IMR-90 (cell line): ENCODE results near the gene OR2T2. TPM values are rescaled to one million over a fixed set of nuclear protein-coding genes. Genes with fewer than 3 reads are reported as not detected.

Experiments
- ATAC-seq: fragments of 200-7000 bp; cut with Tn5 transposase; 2 replicates; pipeline ENCODE4 v1.9.1; 2020; ENCODE audit warnings: low read depth, mild to moderate bottlenecking, moderate library complexity
- BruUV-seq: library from RNA; stranded (reverse); fragments of 400-500 nt; replicated peaks from 2 replicates; lab custom pipeline; 2021; lab: Mats Ljungman, UMichigan
- CTCF ChIA-PET: fragments of 300-600 bp; formaldehyde crosslinking; extraction: SDS; loops from one replicate; lab custom pipeline; 2021; ENCODE audit warnings: antibody characterized with exemption; lab: Yijun Ruan, JAX
- POLR2A ChIA-PET: fragments of 300-600 bp; sonication (Branson Sonifier 250); formaldehyde crosslinking; loops from one replicate; lab custom pipeline; 2022; ENCODE audit warnings: antibody characterized with exemption; ENCODE audit not compliant: unreplicated experiment; lab: Charles Lee
- DNase-seq: peaks from one replicate; pipeline ENCODE4 v3.0.0; 2013
- H2AFZ ChIP-seq: replicated peaks from 2 replicates; pipeline ENCODE3; 2013; ENCODE audit warnings: low read length, mild to moderate bottlenecking; ENCODE audit not compliant: poor library complexity
- H2AK5ac ChIP-seq: 2 replicates; pipeline ENCODE4 v1.6.1; 2013; ENCODE audit warnings: low read depth, low read length, inconsistent platforms
- H2AK9ac ChIP-seq: replicated peaks from 2 replicates; pipeline ENCODE3; 2013; ENCODE audit warnings: mild to moderate bottlenecking, low read depth, low read length, moderate library complexity; ENCODE audit not compliant: poor library complexity
- H2BK120ac ChIP-seq: 2 replicates; pipeline ENCODE4 v1.6.1; 2013; ENCODE audit warnings: low read depth, low read length, inconsistent platforms
- H2BK15ac ChIP-seq: 3 replicates; pipeline ENCODE4 v1.6.1; 2013; ENCODE audit warnings: low read depth, low read length, inconsistent platforms
- H2BK20ac ChIP-seq: 2 replicates; pipeline ENCODE4 v1.6.1; 2013; ENCODE audit warnings: low read depth, mild to moderate bottlenecking, inconsistent platforms, low read length, moderate library complexity
- H2BK5ac ChIP-seq: 2 replicates; pipeline ENCODE4 v1.6.1; 2013; ENCODE audit warnings: mild to moderate bottlenecking, low read depth, low read length, inconsistent platforms; ENCODE audit not compliant: poor library complexity, severe bottlenecking
- H3K14ac ChIP-seq: replicated peaks from 2 replicates; pipeline ENCODE4 v1.6.1; 2013; ENCODE audit warnings: low read depth, low read length, inconsistent platforms
- H3K18ac ChIP-seq: 2 replicates; pipeline ENCODE4 v1.6.1; 2013; ENCODE audit warnings: low read depth, low read length, control low read depth
- H3K23ac ChIP-seq: 2 replicates; pipeline ENCODE4 v1.6.1; 2013; ENCODE audit warnings: low read depth, low read length, inconsistent platforms
- H3K27ac ChIP-seq: 2 replicates; pipeline ENCODE4 v1.5.1; 2013; ENCODE audit warnings: mild to moderate bottlenecking, control low read depth, low read length; ENCODE audit not compliant: insufficient read depth
- H3K27me3 ChIP-seq: 2 replicates; pipeline ENCODE4 v1.6.1; 2013; ENCODE audit warnings: low read length; ENCODE audit not compliant: control insufficient read depth, insufficient read depth
- H3K36me3 ChIP-seq: 2 replicates; pipeline ENCODE4 v1.6.1; 2013; ENCODE audit warnings: low read length, mixed read lengths; ENCODE audit not compliant: control insufficient read depth, insufficient read depth
- H3K4ac ChIP-seq: 2 replicates; pipeline ENCODE4 v1.6.1; 2013; ENCODE audit warnings: low read depth, low read length, inconsistent platforms
- H3K4me1 ChIP-seq: 2 replicates; pipeline ENCODE4 v1.6.1; 2013; ENCODE audit warnings: low read length, mixed read lengths; ENCODE audit not compliant: control insufficient read depth, insufficient read depth
- H3K4me2 ChIP-seq: 2 replicates; pipeline ENCODE4 v1.6.1; 2013; ENCODE audit warnings: low read depth, mild to moderate bottlenecking, control low read depth, low read length, moderate library complexity
- H3K4me3 ChIP-seq: 2 replicates; pipeline ENCODE4 v1.5.1; 2013; ENCODE audit warnings: low read depth, mild to moderate bottlenecking, control low read depth, low read length, moderate library complexity; ENCODE audit not compliant: insufficient read depth
- H3K56ac ChIP-seq: 2 replicates; pipeline ENCODE4 v1.6.1; 2013; ENCODE audit warnings: low read length, inconsistent platforms; ENCODE audit not compliant: insufficient read depth; ENCODE audit errors: extremely low read depth
- H3K79me1 ChIP-seq, 2 experiments: 2 replicates each; pipeline ENCODE4 v1.6.1; 2013; ENCODE audit warnings: low read length in 2 of 2, inconsistent platforms in 1 of 2, low read depth in 1 of 2
- H3K9ac ChIP-seq: 2 replicates; pipeline ENCODE4 v1.6.1; 2013; ENCODE audit warnings: low read depth, low read length, control low read depth
- H3K9me1 ChIP-seq: 2 replicates; pipeline ENCODE4 v1.6.1; 2013; ENCODE audit warnings: low read length, inconsistent platforms; ENCODE audit not compliant: insufficient read depth
- H3K9me3 ChIP-seq: 2 replicates; pipeline ENCODE4 v1.6.1; 2013; ENCODE audit warnings: low read length; ENCODE audit not compliant: control insufficient read depth, insufficient read depth
- H4K20me1 ChIP-seq: 2 replicates; pipeline ENCODE4 v1.6.1; 2013; ENCODE audit warnings: low read length, inconsistent platforms; ENCODE audit not compliant: insufficient read depth
- H4K5ac ChIP-seq: 2 replicates; pipeline ENCODE4 v1.6.1; 2013; ENCODE audit warnings: mild to moderate bottlenecking, low read depth, low read length, control low read depth
- H4K8ac ChIP-seq, 2 experiments: 2 replicates each; pipeline ENCODE4 v1.6.1; 2013; ENCODE audit warnings: low read depth in 2 of 2, low read length in 2 of 2, control low read depth in 1 of 2, inconsistent platforms in 1 of 2
- H4K91ac ChIP-seq: 2 replicates; pipeline ENCODE4 v1.6.1; 2013; ENCODE audit warnings: low read depth, low read length, inconsistent platforms; ENCODE audit not compliant: insufficient read depth
- BHLHE40 ChIP-seq: fragments of 150-350 bp; IDR thresholded peaks from 2 replicates; pipeline ENCODE4 v1.6.1; 2016; ENCODE audit warnings: mild to moderate bottlenecking, low read depth, low read length
- CEBPB ChIP-seq: IDR thresholded peaks from 2 replicates; pipeline ENCODE4 v1.6.1; 2012; ENCODE audit warnings: low read depth, low read length, improper control_type of control experiment
- CHD1 ChIP-seq: IDR thresholded peaks from 2 replicates; pipeline ENCODE4 v1.6.1; 2012; ENCODE audit warnings: low read depth, low read length, improper control_type of control experiment
- CTCF ChIP-seq: conservative IDR thresholded peaks from 2 replicates; pipeline ENCODE4 v1.5.1; 2012; ENCODE audit warnings: mild to moderate bottlenecking, low read depth, low read length, improper control_type of control experiment
- NFE2L2 ChIP-seq: fragments of 150-350 bp; IDR thresholded peaks from 2 replicates; pipeline ENCODE4 v1.6.1; 2016; ENCODE audit warnings: low read depth, mild to moderate bottlenecking, low read length
- POLR2A ChIP-seq: IDR thresholded peaks from 2 replicates; pipeline ENCODE4 v1.6.1; 2012; ENCODE audit warnings: mild to moderate bottlenecking, low read depth, low read length
- RAD21 ChIP-seq: IDR thresholded peaks from 2 replicates; pipeline ENCODE4 v1.6.1; 2012; ENCODE audit warnings: low read length, improper control_type of control experiment
- RCOR1 ChIP-seq: IDR thresholded peaks from 2 replicates; pipeline ENCODE4 v1.6.1; 2012; ENCODE audit warnings: mild to moderate bottlenecking, low read length, improper control_type of control experiment; ENCODE audit not compliant: insufficient replicate concordance
- RFX5 ChIP-seq: IDR thresholded peaks from 2 replicates; pipeline ENCODE4 v1.8.0; 2012; ENCODE audit warnings: low read depth, mild to moderate bottlenecking, low read length, moderate library complexity
- WGBS, 2 experiments: methylation state at CpG; one replicate each; pipeline versions ENCODE4 v1.1.5 to v1.1.7; 2013; ENCODE audit warnings: missing lambda C conversion rate in 2 of 2; ENCODE audit not compliant: insufficient read length in 1 of 2; ENCODE audit errors: extremely low coverage in 2 of 2; 5-methylcytosine and 5-hydroxymethylcytosine counted together
- dilution Hi-C: fragments of 300-500 bp; cut with HindIII; formaldehyde crosslinking; loops from one replicate; pipeline ENCODE4 v1.14.3; 2018; ENCODE audit warnings: low sequenced_read_pairs; ENCODE audit not compliant: unreplicated experiment
- in situ Hi-C: fragments of 300-500 bp; cut with MboI; formaldehyde crosslinking; loops from 3 replicates; pipeline ENCODE4 v1.14.3; 2019; ENCODE audit warnings: low sequenced_read_pairs, inconsistent platforms, mixed read lengths
- intact Hi-C: fragments of 100-400 bp; cut with micrococcal nuclease; formaldehyde crosslinking; loops from 2 replicates; pipeline ENCODE4 v1.10.0; 2022
- polyA plus RNA-seq, 3 experiments: library from polyadenylated mRNA; depleted of rRNA; stranded (reverse); fragments of >200 nt; gene quantifications; 2 replicates each; pipeline ENCODE4 v1.2.3, GENCODE V29; 2012; ENCODE audit warnings: low replicate concordance in 1 of 3
- total RNA-seq: library from RNA; depleted of rRNA; stranded (reverse); fragments of >200 nt; gene quantifications from 2 replicates; pipeline ENCODE4 v1.2.3, GENCODE V29; 2012

Gene OR2T2
- total and polyA plus RNA-seq, 2 of the 4 experiments (the other 2 are of a cell fraction) = not detected

- H3K14ac ChIP-seq = no peak overlapping the region
- no peak overlapping the region for H2BK20ac ChIP-seq
- H2BK5ac ChIP-seq = no peak overlapping the region
- no peak overlapping the region for H3K18ac ChIP-seq
- H2BK120ac ChIP-seq = no peak overlapping the region
- BruUV-seq = no TSS peak
- no peaks in the 10 kb centered on the region for H3K79me1 ChIP-seq
- H3K27me3 ChIP-seq = no peaks in the 10 kb centered on the region
- H4K20me1 ChIP-seq = no peaks in the 10 kb centered on the region
- DNase-seq (no peak), ATAC-seq (no peak)
- no peak overlapping the region for H3K4me3 ChIP-seq
- peaks cover 9% of the 10 kb centered on the region for H3K9me3 ChIP-seq
- no peak overlapping the region for H2AK9ac ChIP-seq
- H2AFZ ChIP-seq = no peak overlapping the region
- H3K56ac ChIP-seq = no peak overlapping the region
- no peak overlapping the region for H4K5ac ChIP-seq
- CTCF ChIA-PET = no interaction called here
- H3K9ac ChIP-seq = no peak overlapping the region
- H3K4me2 ChIP-seq = no peak overlapping the region
- H2AK5ac ChIP-seq = no peak overlapping the region
- in situ Hi-C loops = no loop called here
- H2BK15ac ChIP-seq = no peak overlapping the region
- POLR2A ChIA-PET = no interaction called here
- H3K36me3 ChIP-seq = no peaks in the 10 kb centered on the region
- H3K4ac ChIP-seq = no peak overlapping the region
- H4K91ac ChIP-seq = no peak overlapping the region
- WGBS, 2 experiments = no CpG with 5 or more reads among the region's 2 CpGs
- TF ChIP-seq CEBPB (no peak), RCOR1 (no peak), CTCF (no peak), BHLHE40 (no peak), NFE2L2 (no peak), POLR2A (no peak), CHD1 (no peak), RFX5 (no peak), RAD21 (no peak)
- no peak overlapping the region for H3K23ac ChIP-seq
- H3K4me1 ChIP-seq = no peaks in the 10 kb centered on the region
- no peaks in the 10 kb centered on the region for H3K9me1 ChIP-seq
- intact Hi-C loops = no loop called here
- H4K8ac ChIP-seq = no peak overlapping the region
- dilution Hi-C loops = no loop called here
- no peak overlapping the region for H3K27ac ChIP-seq
These were observed 27.6 kb upstream of the OR2T2 start for GRCh38 chr1:248417854-248418253.
